Esophagus muscularis mucosa (tissue), 4 donors: Measurements from ENCODE around the gene SULF2.

ENCODE experiments used
- EP300 ChIP-seq: sonication (generic); formaldehyde crosslinking; IDR thresholded peaks from one replicate; pipeline ENCODE4 v1.6.1; 2017; ENCODE audit warnings: antibody characterized with exemption
- POLR2A ChIP-seq: fragments of 450-650 bp; IDR thresholded peaks from one replicate; pipeline ENCODE4 v1.6.1; 2017; ENCODE audit warnings: antibody characterized with exemption, moderate library complexity, mild to moderate bottlenecking, low read depth
- POLR2AphosphoS5 ChIP-seq, 2 donors: sonication (generic); formaldehyde crosslinking; IDR thresholded peaks; one replicate each; pipeline ENCODE4 v1.6.1; 2017; ENCODE audit warnings: antibody characterized with exemption in 2 of 2
- TF ChIP-seq, protein P1 (sequence below), 3 experiments: fragments of 200-600 bp in 2 of 3; fragments of 450-650 bp in 1 of 3; sonication (generic) in 2 of 3; IDR thresholded peaks; one replicate each; pipeline ENCODE4 v1.5.1; 2017 to 2019; ENCODE audit warnings: antibody characterized with exemption in 3 of 3, mild to moderate bottlenecking in 2 of 3, moderate library complexity in 1 of 3

- TF ChIP-seq POLR2A (no peak), POLR2AphosphoS5 (IDR thresholded peaks at IDR 0.05) (no peak), EP300 (no peak)
- TF ChIP-seq, protein P1, sequence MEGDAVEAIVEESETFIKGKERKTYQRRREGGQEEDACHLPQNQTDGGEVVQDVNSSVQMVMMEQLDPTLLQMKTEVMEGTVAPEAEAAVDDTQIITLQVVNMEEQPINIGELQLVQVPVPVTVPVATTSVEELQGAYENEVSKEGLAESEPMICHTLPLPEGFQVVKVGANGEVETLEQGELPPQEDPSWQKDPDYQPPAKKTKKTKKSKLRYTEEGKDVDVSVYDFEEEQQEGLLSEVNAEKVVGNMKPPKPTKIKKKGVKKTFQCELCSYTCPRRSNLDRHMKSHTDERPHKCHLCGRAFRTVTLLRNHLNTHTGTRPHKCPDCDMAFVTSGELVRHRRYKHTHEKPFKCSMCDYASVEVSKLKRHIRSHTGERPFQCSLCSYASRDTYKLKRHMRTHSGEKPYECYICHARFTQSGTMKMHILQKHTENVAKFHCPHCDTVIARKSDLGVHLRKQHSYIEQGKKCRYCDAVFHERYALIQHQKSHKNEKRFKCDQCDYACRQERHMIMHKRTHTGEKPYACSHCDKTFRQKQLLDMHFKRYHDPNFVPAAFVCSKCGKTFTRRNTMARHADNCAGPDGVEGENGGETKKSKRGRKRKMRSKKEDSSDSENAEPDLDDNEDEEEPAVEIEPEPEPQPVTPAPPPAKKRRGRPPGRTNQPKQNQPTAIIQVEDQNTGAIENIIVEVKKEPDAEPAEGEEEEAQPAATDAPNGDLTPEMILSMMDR (IDR thresholded peaks at IDR 0.05) = no peak
Observed at GRCh38 chr20:47654370-47654769, 130.9 kb downstream of the SULF2 start.
